ENCODE data around the gene FREM1.

- no peak for TF ChIP-seq EZH2 (IDR thresholded peaks at IDR 0.05; ENCODE audit: insufficient read depth, low read length)
- TF ChIP-seq CTCF (IDR thresholded peaks at IDR 0.05; ENCODE audit: insufficient read depth, low read depth, low read length) = no peak
These were observed 7.7 kb downstream of the FREM1 start for GRCh38 chr9:14902561-14902960.
